Kidney epithelial cell (primary cell): Measurements from ENCODE around the gene ADPRM. TPM values are rescaled to one million over a fixed set of nuclear protein-coding genes. Genes with fewer than 3 reads are reported as not detected.
"Not testable (repeated sequence)": the region's sequence is repeated elsewhere in the genome, so short reads cannot be mapped to it uniquely, and the experiment has no call there.

Experiments used
- DNase-seq: peaks from one replicate; pipeline ENCODE4 v3.0.0-alpha.2; 2010; ENCODE audit warnings: low read depth
- H3K27me3 ChIP-seq: 2 replicates; pipeline ENCODE4 v1.6.0; 2011; ENCODE audit warnings: low read length; ENCODE audit not compliant: control insufficient read depth, insufficient read depth
- H3K36me3 ChIP-seq: 2 replicates; pipeline ENCODE4 v1.5.1; 2011; ENCODE audit warnings: low read length; ENCODE audit not compliant: control insufficient read depth, insufficient read depth
- H3K4me3 ChIP-seq: 2 replicates; pipeline ENCODE4 v1.5.1; 2011; ENCODE audit warnings: low read depth, mild to moderate bottlenecking, control low read depth, low read length
- CTCF ChIP-seq: IDR thresholded peaks from 2 replicates; pipeline ENCODE4 v1.5.1; 2011; ENCODE audit warnings: mild to moderate bottlenecking, moderate library complexity, low read length, control low read depth, inconsistent platforms; ENCODE audit not compliant: insufficient read depth, poor library complexity, severe bottlenecking
- total RNA-seq: library from RNA; depleted of rRNA; stranded (reverse); fragments of >200 nt; gene quantifications from 2 replicates; pipeline ENCODE4 v1.2.3, GENCODE V29; 2015

ADPRM gene
- total RNA-seq, 1 donor from 2014 or later, result 18.8 TPM

DNA sequence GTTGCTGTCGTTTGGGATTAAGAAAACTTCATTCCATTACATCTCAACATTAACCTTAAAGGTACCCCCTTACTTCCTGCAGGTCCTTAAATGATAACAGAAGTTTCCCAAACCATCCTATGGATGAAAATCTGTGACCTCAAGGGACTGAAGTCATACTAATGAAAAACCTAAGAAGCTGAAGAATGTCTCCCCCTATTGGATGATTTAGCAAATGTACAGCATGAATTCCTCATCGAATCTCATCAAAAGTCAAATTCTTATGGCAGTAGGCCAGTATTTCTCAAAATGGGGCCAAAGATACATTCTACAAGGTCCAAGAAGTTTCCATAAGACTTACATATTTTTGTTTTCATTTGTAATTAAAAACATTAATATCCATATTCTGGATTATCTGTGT, 13.5 kb upstream of the ADPRM start:
- Histone ChIP-seq H3K36me3 (peaks cover 5% of the 10 kb centered on the region), H3K4me3 (no peak overlapping the region), H3K27me3 (no peaks in the 10 kb centered on the region)
- TF ChIP-seq CTCF, result peak; percentile 46
- DNase-seq, result no peak

GRCh38 chr17:10687499-10687898, 9.9 kb upstream of the ADPRM start:
- no peak for DNase-seq
- no peak for TF ChIP-seq CTCF
- no peaks in the 10 kb centered on the region for H3K27me3 ChIP-seq
- no peak overlapping the region for H3K4me3 ChIP-seq
- H3K36me3 ChIP-seq, result peaks cover 2% of the 10 kb centered on the region

DNA sequence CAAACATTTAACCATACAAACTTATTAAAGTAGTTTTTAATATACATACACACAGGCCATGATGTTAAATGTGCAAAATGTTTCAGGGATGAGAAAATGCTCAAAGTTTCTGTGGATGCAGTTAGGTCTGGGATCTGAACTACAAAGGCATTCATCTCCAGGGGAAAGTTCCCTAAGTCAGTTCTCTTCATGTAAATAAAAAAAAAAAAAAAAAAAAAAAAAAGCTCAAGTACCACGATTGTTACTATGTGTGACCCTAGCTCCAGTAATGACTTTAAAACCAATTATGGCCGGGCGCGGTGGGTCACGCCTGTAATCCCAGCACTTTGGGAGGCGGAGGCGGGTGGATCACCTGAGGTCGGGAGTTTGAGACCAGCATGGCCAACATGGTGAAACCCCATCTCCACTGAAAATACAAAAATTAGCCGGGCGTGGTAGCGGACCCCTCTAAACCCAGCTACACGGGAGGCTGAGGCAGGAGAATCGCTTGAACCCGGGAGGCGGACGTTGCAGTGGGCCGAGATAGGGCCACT, 1.5 kb upstream of the ADPRM start:
- DNase-seq, H3K36me3 ChIP-seq: not testable (repeated sequence)
- peak overlapping the region; percentile 97 for H3K4me3 ChIP-seq

DNA sequence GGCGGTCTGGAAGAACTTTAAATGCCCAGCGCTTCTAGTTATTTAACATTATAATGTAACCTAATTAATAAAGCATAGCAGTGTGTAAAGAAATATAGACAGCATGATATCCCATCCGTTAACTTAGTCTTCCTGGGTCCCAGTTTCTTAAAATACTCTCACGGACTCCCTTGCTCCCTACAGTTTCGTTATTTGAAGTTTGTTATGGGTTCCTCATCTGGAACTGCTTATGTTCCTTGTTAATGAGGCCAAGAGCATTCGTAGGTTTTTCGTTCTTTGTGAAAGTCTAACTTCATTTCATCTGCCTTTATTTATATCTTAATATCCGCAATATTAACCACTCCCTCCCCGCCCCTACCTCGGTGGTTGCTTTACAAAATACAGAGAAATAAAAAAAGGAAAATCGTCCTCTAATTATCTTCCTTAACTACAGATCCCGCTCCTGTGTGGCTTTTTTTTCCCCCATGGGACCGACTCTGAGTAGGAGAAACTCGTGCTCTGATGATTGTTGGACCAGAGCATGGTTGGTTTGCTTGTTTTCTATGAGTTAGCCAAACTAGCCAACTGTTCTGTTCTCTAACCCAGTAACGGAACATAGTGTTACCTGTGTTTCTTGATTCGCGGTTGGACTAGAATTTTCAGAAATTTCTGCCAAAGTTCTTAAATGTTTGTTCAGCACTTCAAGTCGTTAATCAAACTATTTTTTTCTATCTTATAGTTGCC, 863 bp downstream of the ADPRM start:
- DNase-seq, result no peak
- no peak for TF ChIP-seq CTCF
- peak overlapping the region; percentile 97 for H3K4me3 ChIP-seq
- no peaks in the 10 kb centered on the region for H3K36me3 ChIP-seq
- H3K27me3 ChIP-seq, result no peaks in the 10 kb centered on the region

More for the DNA sequence above, 1.5 kb upstream of the ADPRM start:
- H3K27me3 ChIP-seq, result not testable (repeated sequence)

DNA sequence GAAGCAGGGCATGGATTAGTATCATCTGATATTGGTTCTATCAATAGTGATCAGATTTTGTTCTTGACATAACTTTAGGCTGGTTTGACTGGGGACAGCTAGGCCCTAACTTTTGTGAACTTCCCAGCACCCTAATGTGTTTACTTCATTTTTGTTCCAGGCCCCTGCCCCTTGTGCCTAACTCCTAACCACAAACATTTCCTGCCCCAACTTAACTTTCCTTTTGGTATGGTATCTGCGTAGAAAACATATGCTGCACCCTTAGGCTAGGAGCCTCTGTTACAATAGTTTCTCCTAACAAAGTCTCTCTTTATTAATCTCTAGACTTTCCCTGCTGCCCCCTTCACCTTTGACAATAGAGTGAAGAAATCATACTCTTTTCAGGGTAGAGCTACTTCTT, 2.5 kb downstream of the ADPRM start:
- Histone ChIP-seq H3K4me3 (no peak overlapping the region), H3K27me3 (no peaks in the 10 kb centered on the region), H3K36me3 (no peaks in the 10 kb centered on the region)
- TF ChIP-seq CTCF, result no peak
- no peak for DNase-seq

DNA sequence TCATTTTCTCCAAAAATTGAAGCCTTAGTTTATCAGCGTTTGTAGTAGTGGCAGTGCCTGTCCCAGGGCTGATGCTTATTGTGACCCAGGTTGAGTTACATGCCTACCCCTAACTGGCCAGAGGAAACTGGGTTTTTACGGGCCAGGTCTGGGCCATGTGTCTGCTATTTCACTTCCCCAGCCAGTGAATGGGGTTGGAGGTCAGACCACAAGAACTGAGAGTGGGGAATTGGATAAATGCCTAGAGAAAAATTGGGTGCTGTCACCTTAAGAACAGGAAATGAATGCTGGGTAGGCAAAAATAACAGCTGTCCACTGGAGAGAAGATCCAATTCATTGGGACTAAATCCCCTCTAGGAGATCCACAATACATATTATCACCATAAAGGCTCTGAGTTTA, 5.2 kb downstream of the ADPRM start:
- Histone ChIP-seq H3K27me3 (no peaks in the 10 kb centered on the region), H3K36me3 (no peaks in the 10 kb centered on the region), H3K4me3 (no peak overlapping the region)
- DNase-seq, result no peak
- no peak for TF ChIP-seq CTCF
